Naive thymus-derived CD4-positive, alpha-beta T cell (primary cell): ENCODE measurements around the gene TAS2R16. TPM values are rescaled to one million over a fixed set of nuclear protein-coding genes. Genes with fewer than 3 reads are reported as not detected.

Source experiments
- ATAC-seq: fragments of 150-1000 bp; cut with Tn5 transposase; 2 replicates; pipeline ENCODE4 v1.10.0; 2021; ENCODE audit warnings: mild to moderate bottlenecking, moderate library complexity
- CTCF ChIA-PET: fragments of 350-600 bp; sonication (Branson Sonifier 250); formaldehyde crosslinking; loops from one replicate; lab custom pipeline; 2021; ENCODE audit warnings: antibody characterized with exemption; lab: Charles Lee
- POLR2A ChIA-PET: fragments of 350-600 bp; sonication (Branson Sonifier 250); formaldehyde crosslinking; loops from one replicate; lab custom pipeline; 2021; ENCODE audit warnings: antibody characterized with exemption, inconsistent platforms; lab: Charles Lee
- DNase-seq, 9 donors: peaks; one replicate each; pipeline versions ENCODE4 v3.0.0 to v3.0.0-alpha.2; 2020 to 2022; ENCODE audit warnings: mixed read lengths in 1 of 9
- H3K27ac ChIP-seq: one replicate; pipeline ENCODE4 v1.7.0; 2013; ENCODE audit warnings: mild to moderate bottlenecking, low read depth, low read length, moderate library complexity
- H3K27me3 ChIP-seq, 2 donors: one replicate each; pipeline ENCODE4 v1.7.0; 2013; ENCODE audit warnings: low read length in 2 of 2, mild to moderate bottlenecking in 2 of 2, moderate library complexity in 2 of 2; ENCODE audit not compliant: control insufficient read depth in 2 of 2, insufficient read depth in 2 of 2
- H3K36me3 ChIP-seq, 3 experiments: 1 replicate in 2 of 3; 2 replicates in 1 of 3; pipeline ENCODE4 v1.7.0; 2013; ENCODE audit warnings: low read length in 3 of 3, mild to moderate bottlenecking in 3 of 3, moderate library complexity in 1 of 3; ENCODE audit not compliant: insufficient read depth in 3 of 3, control insufficient read depth in 2 of 3
- H3K4me1 ChIP-seq, 2 donors: one replicate each; pipeline ENCODE4 v1.7.0; 2013; ENCODE audit warnings: low read length in 2 of 2, mild to moderate bottlenecking in 2 of 2, moderate library complexity in 1 of 2; ENCODE audit not compliant: control insufficient read depth in 2 of 2, insufficient read depth in 2 of 2
- H3K4me3 ChIP-seq: 2 replicates; pipeline ENCODE4 v1.7.0; 2013; ENCODE audit warnings: mild to moderate bottlenecking, low read length
- H3K9me3 ChIP-seq, 3 experiments: 1 replicate in 2 of 3; 2 replicates in 1 of 3; pipeline ENCODE4 v1.7.0; 2013; ENCODE audit warnings: low read length in 3 of 3; ENCODE audit not compliant: control insufficient read depth in 2 of 3
- H3K27ac Mint-ChIP-seq, 9 donors: one replicate each; pipeline ENCODE4 v1.8.0; 2020 to 2022; ENCODE audit warnings: mixed read lengths in 9 of 9, mild to moderate bottlenecking in 8 of 9, moderate library complexity in 5 of 9, inconsistent platforms in 2 of 9
- H3K27me3 Mint-ChIP-seq, 5 donors: one replicate each; pipeline ENCODE4 v1.8.0; 2021 to 2022; ENCODE audit warnings: mixed read lengths in 5 of 5, mild to moderate bottlenecking in 1 of 5
- H3K36me3 Mint-ChIP-seq, 5 donors: one replicate each; pipeline ENCODE4 v1.8.0; 2020 to 2022; ENCODE audit warnings: mixed read lengths in 5 of 5, mild to moderate bottlenecking in 3 of 5, inconsistent platforms in 1 of 5
- H3K4me1 Mint-ChIP-seq, 7 donors: one replicate each; pipeline ENCODE4 v1.8.0; 2020 to 2022; ENCODE audit warnings: mixed read lengths in 7 of 7, mild to moderate bottlenecking in 3 of 7, inconsistent platforms in 1 of 7
- H3K4me3 Mint-ChIP-seq, 10 donors: one replicate each; pipeline ENCODE4 v1.8.0; 2020 to 2022; ENCODE audit warnings: mild to moderate bottlenecking in 10 of 10, mixed read lengths in 10 of 10, moderate library complexity in 6 of 10, inconsistent platforms in 2 of 10
- H3K9me3 Mint-ChIP-seq, 11 donors: one replicate each; pipeline ENCODE4 v1.8.0; 2020 to 2022; ENCODE audit warnings: mixed read lengths in 11 of 11, mild to moderate bottlenecking in 4 of 11, inconsistent platforms in 1 of 11, moderate library complexity in 1 of 11
- intact Hi-C, 2 donors: fragments of 100-400 bp; cut with micrococcal nuclease; formaldehyde crosslinking; loops; one replicate each; pipeline ENCODE4 v1.15.1; 2023
- polyA plus RNA-seq, 2 donors: library from polyadenylated mRNA; unstranded; fragments of 300-500 nt; fragmentation: Illumina TruSeq; gene quantifications; one replicate each; pipeline ENCODE4 v1.2.3, GENCODE V29; 2021
- total RNA-seq, 6 experiments: library from RNA in 5 of 6; stranded (reverse) in 5 of 6; gene quantifications; 1 replicate in 5 of 6; 2 replicates in 1 of 6; pipeline ENCODE4 v1.2.3 and lab custom pipeline; 2021 to 2026

Gene TAS2R16
- total and polyA plus RNA-seq, 7 experiments from 2014 or later = not detected

- Mint-ChIP-seq H3K9me3 (peaks cover 0 to 21% (median 8%) of the 10 kb centered on the region in 11 donors), H3K4me3 (no peak overlapping the region), H3K27me3 (no peaks in the 10 kb centered on the region), H3K36me3 (peaks cover 0 to 6% (median 0%) of the 10 kb centered on the region in 5 donors), H3K27ac (no peak overlapping the region), H3K4me1 (no peaks in the 10 kb centered on the region)
- ATAC-seq = no peak
- intact Hi-C loops = no loop called here
- Histone ChIP-seq H3K27me3 (no peaks in the 10 kb centered on the region), H3K4me3 (no peak overlapping the region), H3K4me1 (no peaks in the 10 kb centered on the region), H3K9me3 (peaks cover 0 to 5% (median 0%) of the 10 kb centered on the region in 3 experiments), H3K36me3 (no peaks in the 10 kb centered on the region), H3K27ac (no peak overlapping the region)
- ChIA-PET CTCF (no interaction called here), POLR2A (no interaction called here)
- DNase-seq = no peak
Observed at GRCh38 chr7:123026251-123026650, 30.8 kb upstream of the TAS2R16 start.

- Mint-ChIP-seq H3K36me3 (peaks cover 0 to 6% (median 0%) of the 10 kb centered on the region in 5 donors), H3K4me3 (no peak overlapping the region), H3K9me3 (peaks cover 0 to 18% (median 11%) of the 10 kb centered on the region in 11 donors), H3K27ac (no peak overlapping the region), H3K27me3 (no peaks in the 10 kb centered on the region), H3K4me1 (no peaks in the 10 kb centered on the region)
- H3K4me3 ChIP-seq = no peak overlapping the region
- ChIA-PET POLR2A (no interaction called here), CTCF (no interaction called here)
- H3K36me3 ChIP-seq = no peaks in the 10 kb centered on the region
- DNase-seq (no peak), ATAC-seq (no peak)
- intact Hi-C loops = no loop called here
- H3K27me3 ChIP-seq = peaks cover 0 to 3% of the 10 kb centered on the region in 2 donors
- no peak overlapping the region for H3K27ac ChIP-seq
- H3K9me3 ChIP-seq = peaks cover 0 to 5% (median 0%) of the 10 kb centered on the region in 3 experiments
- H3K4me1 ChIP-seq = no peaks in the 10 kb centered on the region
Observed at GRCh38 chr7:123024989-123025758, 29.7 kb upstream of the TAS2R16 start.

GRCh38 chr7:123023126-123023525, 27.6 kb upstream of the TAS2R16 start:
- no peaks in the 10 kb centered on the region for H3K4me1 Mint-ChIP-seq
- Histone ChIP-seq H3K36me3 (no peaks in the 10 kb centered on the region), H3K4me3 (no peak overlapping the region), H3K9me3 (peaks cover 0 to 5% (median 0%) of the 10 kb centered on the region in 3 experiments), H3K4me1 (no peaks in the 10 kb centered on the region), H3K27me3 (peaks cover 0 to 3% of the 10 kb centered on the region in 2 donors), H3K27ac (no peak overlapping the region)
- ATAC-seq = no peak
- H3K36me3 Mint-ChIP-seq = peaks cover 0 to 6% (median 0%) of the 10 kb centered on the region in 5 donors
- no peaks in the 10 kb centered on the region for H3K27me3 Mint-ChIP-seq
- H3K27ac Mint-ChIP-seq = no peak overlapping the region
- no peak overlapping the region for H3K4me3 Mint-ChIP-seq
- H3K9me3 Mint-ChIP-seq = peaks cover 0 to 32% (median 12%) of the 10 kb centered on the region in 11 donors
- DNase-seq = no peak
- ChIA-PET CTCF (no interaction called here), POLR2A (no interaction called here)
- intact Hi-C loops = no loop called here

- no peak overlapping the region for H3K27ac Mint-ChIP-seq
- intact Hi-C loops = no loop called here
- no peaks in the 10 kb centered on the region for H3K36me3 ChIP-seq
- POLR2A ChIA-PET = no interaction called here
- no peak for DNase-seq
- H3K4me1 ChIP-seq = no peaks in the 10 kb centered on the region
- H3K27me3 Mint-ChIP-seq = no peaks in the 10 kb centered on the region
- H3K36me3 Mint-ChIP-seq = peaks cover 0 to 6% (median 0%) of the 10 kb centered on the region in 5 donors
- H3K27me3 ChIP-seq = peaks cover 0 to 3% of the 10 kb centered on the region in 2 donors
- ATAC-seq = no peak
- H3K4me3 ChIP-seq = no peak overlapping the region
- no peaks in the 10 kb centered on the region for H3K4me1 Mint-ChIP-seq
- H3K9me3 Mint-ChIP-seq = peaks cover 0 to 32% (median 12%) of the 10 kb centered on the region in 11 donors
- peaks cover 0 to 5% (median 0%) of the 10 kb centered on the region in 3 experiments for H3K9me3 ChIP-seq
- H3K4me3 Mint-ChIP-seq = no peak overlapping the region
- H3K27ac ChIP-seq = no peak overlapping the region
- CTCF ChIA-PET = no interaction called here
Observed at GRCh38 chr7:123022576-123022975, 27.1 kb upstream of the TAS2R16 start.

- intact Hi-C loops = no loop called here
- no peak for ATAC-seq
Observed at GRCh38 chr7:123012435-123012834, 16.9 kb upstream of the TAS2R16 start.

GRCh38 chr7:123011766-123012369, 16.4 kb upstream of the TAS2R16 start:
- H3K27me3 Mint-ChIP-seq = no peaks in the 10 kb centered on the region
- peaks cover 0 to 26% (median 7%) of the 10 kb centered on the region in 11 donors for H3K9me3 Mint-ChIP-seq
- H3K36me3 Mint-ChIP-seq = no peaks in the 10 kb centered on the region
- Histone ChIP-seq H3K36me3 (no peaks in the 10 kb centered on the region), H3K27me3 (no peaks in the 10 kb centered on the region), H3K9me3 (no peaks in the 10 kb centered on the region), H3K4me3 (no peak overlapping the region), H3K27ac (no peak overlapping the region), H3K4me1 (no peaks in the 10 kb centered on the region)
- DNase-seq = no peak
- intact Hi-C loops = no loop called here
- POLR2A ChIA-PET = no interaction called here
- no peak for ATAC-seq
- no peaks in the 10 kb centered on the region for H3K4me1 Mint-ChIP-seq
- H3K27ac Mint-ChIP-seq = no peak overlapping the region
- CTCF ChIA-PET = no interaction called here
- H3K4me3 Mint-ChIP-seq = no peak overlapping the region

More at GRCh38 chr7:123012435-123012834, 16.9 kb upstream of the TAS2R16 start:
- no peak overlapping the region for H3K4me3 Mint-ChIP-seq
- Histone ChIP-seq H3K27ac (no peak overlapping the region), H3K4me1 (no peaks in the 10 kb centered on the region), H3K9me3 (no peaks in the 10 kb centered on the region), H3K27me3 (no peaks in the 10 kb centered on the region), H3K36me3 (no peaks in the 10 kb centered on the region), H3K4me3 (no peak overlapping the region)
- H3K4me1 Mint-ChIP-seq = no peaks in the 10 kb centered on the region
- DNase-seq = no peak
- no peaks in the 10 kb centered on the region for H3K36me3 Mint-ChIP-seq
- H3K27me3 Mint-ChIP-seq = no peaks in the 10 kb centered on the region
- ChIA-PET CTCF (no interaction called here), POLR2A (no interaction called here)
- H3K9me3 Mint-ChIP-seq = peaks cover 0 to 30% (median 9%) of the 10 kb centered on the region in 11 donors
- no peak overlapping the region for H3K27ac Mint-ChIP-seq
